SK-N-MC (cell line): Measurements from ENCODE around the gene ABHD12.

ENCODE experiments used
- DNase-seq: peaks from one replicate; pipeline ENCODE4 v3.0.0-alpha.2; 2011; ENCODE audit warnings: low read depth, low spot score
- H3K27ac ChIP-seq: fragments of 200-600 bp; sonication (generic); 2 replicates; pipeline ENCODE4 v1.5.1; 2016; ENCODE audit warnings: mixed run types
- H3K36me3 ChIP-seq: fragments of 200-600 bp; sonication (generic); 2 replicates; pipeline ENCODE4 v1.6.1; 2017; ENCODE audit warnings: antibody characterized with exemption, low read length, mixed read lengths; ENCODE audit not compliant: insufficient read depth
- H3K4me3 ChIP-seq: fragments of 200-600 bp; sonication (generic); 2 replicates; pipeline ENCODE4 v1.5.1; 2016
- H3K9ac ChIP-seq: fragments of 200-600 bp; sonication (generic); 2 replicates; pipeline ENCODE4 v1.8.0; 2017; ENCODE audit warnings: mixed run types, mixed read lengths; ENCODE audit not compliant: insufficient read length
- H3K9me3 ChIP-seq: fragments of 200-600 bp; sonication (generic); 2 replicates; pipeline ENCODE4 v1.6.1; 2017; ENCODE audit warnings: low read depth, mild to moderate bottlenecking, antibody characterized with exemption, low read length, moderate library complexity, mixed read lengths
- EZH2 ChIP-seq: fragments of 200-600 bp; sonication (generic); IDR thresholded peaks from one replicate; pipeline ENCODE4 v1.6.1; 2017; ENCODE audit warnings: antibody characterized with exemption
- FOXP2 ChIP-seq: optimal IDR thresholded peaks from 2 replicates; pipeline ENCODE3; 2011; ENCODE audit warnings: mild to moderate bottlenecking, moderate library complexity; ENCODE audit not compliant: insufficient read depth; ENCODE audit errors: extremely low read length, control extremely low read depth
- POLR2AphosphoS5 ChIP-seq: IDR thresholded peaks from 2 replicates; pipeline ENCODE4 v1.6.1; 2012; ENCODE audit warnings: mild to moderate bottlenecking, low read depth, low read length, borderline replicate concordance

The ABHD12 gene

DNA sequence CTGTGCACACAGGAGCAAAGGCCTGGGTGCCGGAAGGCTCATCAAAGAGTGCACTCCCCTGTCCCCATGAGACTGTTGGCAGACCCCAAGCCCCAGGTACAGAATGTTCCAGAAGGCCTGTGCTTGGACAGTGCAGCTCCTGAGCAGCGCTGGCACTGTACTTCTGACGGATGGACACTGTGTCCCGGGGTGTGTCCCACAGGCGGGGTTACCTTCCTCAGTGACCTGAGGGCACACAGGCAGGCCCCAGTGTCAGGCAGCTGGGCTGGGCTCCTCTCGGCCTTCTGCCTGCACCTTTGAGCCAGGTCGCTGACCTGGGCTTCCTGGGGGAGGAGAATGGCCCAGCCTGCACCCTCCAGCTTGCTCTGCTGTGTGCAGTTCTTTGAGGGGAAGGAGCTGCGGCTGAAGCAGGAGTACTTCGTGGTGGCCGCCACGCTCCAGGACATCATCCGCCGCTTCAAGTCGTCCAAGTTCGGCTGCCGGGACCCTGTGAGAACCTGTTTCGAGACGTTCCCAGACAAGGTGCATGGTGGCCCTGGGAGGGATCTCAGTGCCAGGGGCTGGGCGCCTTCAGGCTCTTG lies 112.6 kb downstream of the ABHD12 start:
- H3K9me3 ChIP-seq = no peaks in the 10 kb centered on the region
- no peak overlapping the region for H3K9ac ChIP-seq
- no peak overlapping the region for H3K4me3 ChIP-seq
- TF ChIP-seq EZH2 (no peak), FOXP2 (no peak), POLR2AphosphoS5 (no peak)
- DNase-seq = no peak
- no peak overlapping the region for H3K27ac ChIP-seq
- no peaks in the 10 kb centered on the region for H3K36me3 ChIP-seq

DNA sequence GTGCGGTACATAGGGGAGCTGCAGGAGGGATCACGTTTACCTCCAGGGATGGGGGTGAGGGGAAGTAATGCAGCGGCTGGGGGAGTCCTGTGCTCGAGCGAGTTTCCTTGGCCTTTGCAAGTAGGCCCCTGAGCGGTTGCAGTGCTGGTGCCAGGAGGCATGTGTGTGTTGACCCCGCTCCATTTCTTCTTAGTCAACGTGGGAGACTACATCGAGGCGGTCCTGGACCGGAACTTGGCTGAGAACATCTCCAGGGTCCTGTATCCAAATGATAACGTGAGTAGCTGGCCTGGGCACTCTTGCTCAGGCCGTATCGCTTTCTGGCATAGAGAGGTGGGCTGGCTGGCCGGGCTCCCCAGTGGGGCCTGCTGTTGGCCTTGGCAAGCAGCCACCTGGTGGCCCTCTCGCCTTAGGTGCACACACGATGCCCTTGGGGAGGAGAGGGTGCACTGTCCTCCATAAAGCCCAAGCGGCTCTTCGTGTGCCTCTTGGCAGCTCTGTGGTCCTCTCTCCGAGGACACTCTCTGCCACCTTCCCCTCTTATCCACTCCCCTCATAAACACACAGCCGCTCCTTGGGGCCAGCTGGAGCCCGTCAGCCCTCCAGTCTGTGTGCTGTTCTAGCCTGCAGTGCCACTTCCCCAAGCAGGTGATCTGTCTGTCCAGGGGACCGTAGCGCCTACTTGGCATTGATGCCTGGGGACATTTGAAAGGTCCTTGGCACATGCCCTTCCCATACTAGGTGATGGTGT lies 113.4 kb downstream of the ABHD12 start:
- Histone ChIP-seq H3K27ac (no peak overlapping the region), H3K36me3 (no peaks in the 10 kb centered on the region), H3K4me3 (no peak overlapping the region), H3K9me3 (no peaks in the 10 kb centered on the region), H3K9ac (no peak overlapping the region)
- no peak for DNase-seq
- TF ChIP-seq FOXP2 (no peak), POLR2AphosphoS5 (no peak), EZH2 (no peak)

DNA sequence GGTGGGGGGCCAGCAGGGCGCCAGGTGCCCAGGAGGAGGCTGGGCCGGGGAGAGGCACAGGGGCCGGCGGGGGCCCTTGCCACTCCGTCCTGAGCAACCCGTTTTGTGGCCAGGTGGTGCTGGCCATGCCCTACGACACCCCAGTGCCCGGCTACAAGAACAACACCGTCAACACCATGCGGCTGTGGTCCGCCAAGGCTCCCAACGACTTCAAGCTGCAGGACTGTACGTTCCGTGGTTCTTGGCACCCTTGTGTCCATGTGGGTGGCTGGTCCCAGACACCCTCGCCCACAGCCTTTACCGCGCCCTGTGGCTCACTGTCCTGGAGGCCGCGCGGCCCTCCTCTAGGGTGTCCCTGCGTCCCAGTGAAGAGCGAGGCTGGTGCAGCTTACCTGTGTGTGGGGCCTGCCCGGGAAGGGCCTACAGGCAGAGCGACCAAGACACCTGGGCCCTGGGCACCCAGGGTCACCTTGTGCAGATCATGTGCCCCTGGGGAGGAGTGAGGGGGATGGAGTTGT lies 114.0 kb downstream of the ABHD12 start:
- Histone ChIP-seq H3K4me3 (no peak overlapping the region), H3K27ac (no peak overlapping the region), H3K9me3 (no peaks in the 10 kb centered on the region), H3K36me3 (no peaks in the 10 kb centered on the region; the same call in 1 of the 2 replicates), H3K9ac (no peak overlapping the region)
- TF ChIP-seq POLR2AphosphoS5 (no peak), FOXP2 (no peak), EZH2 (no peak)
- no peak for DNase-seq

DNA sequence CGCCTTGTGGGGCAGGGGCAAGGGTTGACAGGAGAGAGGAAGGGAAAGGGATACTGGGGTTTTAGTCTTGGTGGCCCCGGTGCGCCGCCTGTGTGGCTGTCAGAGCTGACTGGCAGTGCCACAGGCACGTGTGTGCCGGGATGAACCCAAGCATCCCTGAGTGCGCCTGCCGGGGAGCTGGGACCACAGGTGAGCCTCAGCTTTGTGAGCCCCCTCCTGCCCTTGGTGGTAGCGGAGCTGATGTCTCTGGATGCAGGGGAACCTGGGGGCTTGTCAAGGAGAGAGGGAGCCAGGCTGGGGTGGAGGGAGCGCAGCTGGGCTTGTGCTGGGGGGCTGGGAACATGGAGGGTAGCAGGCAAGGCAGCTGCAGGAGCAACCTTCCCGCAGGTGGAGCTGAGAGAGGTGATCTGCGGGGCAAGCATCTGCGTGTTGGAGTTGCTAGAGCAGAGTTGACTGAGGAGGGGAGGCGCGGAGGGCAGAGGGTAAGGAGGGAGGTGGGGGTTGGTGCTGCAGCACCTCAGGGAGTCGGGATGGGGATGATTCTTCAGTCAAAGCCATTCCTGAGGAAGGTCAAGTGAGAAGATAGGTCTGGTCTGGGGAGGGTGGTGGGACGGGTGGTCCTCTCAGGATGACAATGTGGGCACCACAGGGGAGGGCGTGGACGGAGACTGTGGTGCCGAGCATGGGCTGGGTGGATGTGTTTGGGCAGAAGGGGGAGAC lies 114.7 kb downstream of the ABHD12 start:
- H3K36me3 ChIP-seq = no peaks in the 10 kb centered on the region; the same call in 1 of the 2 replicates

DNA sequence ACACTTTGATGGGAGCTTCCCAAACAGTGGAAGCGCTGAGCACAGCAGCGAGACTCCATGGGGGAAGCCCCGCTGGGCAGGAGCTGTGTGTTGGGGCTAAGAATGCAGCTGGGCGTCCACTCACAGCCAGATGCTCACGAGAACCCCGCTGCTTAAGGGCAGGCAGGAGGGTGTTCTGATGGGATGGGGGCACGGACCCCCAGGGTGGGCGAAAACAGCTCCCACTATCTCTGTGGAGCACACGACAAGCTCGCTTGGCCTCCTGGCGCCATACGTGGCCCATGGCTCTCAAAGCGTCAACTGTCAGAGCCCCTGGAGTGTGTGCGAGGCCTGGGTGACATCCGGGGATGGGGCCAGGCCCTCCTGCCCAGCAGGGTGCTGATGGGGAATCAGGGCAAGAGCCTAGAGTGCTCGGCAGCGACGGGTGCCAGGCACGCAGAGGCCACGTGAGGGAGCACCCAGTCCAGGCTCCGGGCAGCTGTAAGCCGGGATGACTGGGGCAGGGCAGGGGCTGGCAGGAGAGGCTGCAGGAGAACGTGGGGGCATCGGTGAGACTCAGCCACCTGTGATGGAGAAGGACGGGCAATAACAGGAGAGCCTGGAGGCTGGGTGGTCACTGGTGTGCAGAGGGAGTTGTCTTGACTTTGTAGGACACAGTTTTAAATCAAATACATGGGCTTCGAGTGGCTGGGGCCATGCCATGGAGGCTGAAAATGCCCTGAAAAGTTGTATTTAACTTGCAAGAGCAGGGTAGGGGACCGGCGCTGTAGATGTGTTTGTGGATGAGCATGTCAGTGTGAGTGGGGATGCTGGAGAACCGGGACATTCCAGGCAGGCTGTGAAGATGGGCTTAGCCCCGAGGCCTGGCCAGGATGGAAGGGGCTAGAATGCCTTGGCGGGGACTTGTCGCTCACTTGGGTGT lies 115.5 kb downstream of the ABHD12 start:
- TF ChIP-seq FOXP2 = no peak
- TF ChIP-seq POLR2AphosphoS5 = no peak
- no peak for TF ChIP-seq EZH2
- DNase-seq = no peak
- H3K27ac ChIP-seq = no peak overlapping the region
- no peaks in the 10 kb centered on the region for H3K9me3 ChIP-seq
- H3K4me3 ChIP-seq = no peak overlapping the region
- H3K36me3 ChIP-seq = no peaks in the 10 kb centered on the region; the same call in 1 of the 2 replicates
- no peak overlapping the region for H3K9ac ChIP-seq

More for the DNA sequence above, 114.7 kb downstream of the ABHD12 start:
- no peak overlapping the region for H3K9ac ChIP-seq
- H3K9me3 ChIP-seq = no peaks in the 10 kb centered on the region
- no peak for DNase-seq
- H3K27ac ChIP-seq = no peak overlapping the region
- H3K4me3 ChIP-seq = no peak overlapping the region
- TF ChIP-seq EZH2 = no peak
- no peak for TF ChIP-seq FOXP2
- TF ChIP-seq POLR2AphosphoS5 = no peak

DNA sequence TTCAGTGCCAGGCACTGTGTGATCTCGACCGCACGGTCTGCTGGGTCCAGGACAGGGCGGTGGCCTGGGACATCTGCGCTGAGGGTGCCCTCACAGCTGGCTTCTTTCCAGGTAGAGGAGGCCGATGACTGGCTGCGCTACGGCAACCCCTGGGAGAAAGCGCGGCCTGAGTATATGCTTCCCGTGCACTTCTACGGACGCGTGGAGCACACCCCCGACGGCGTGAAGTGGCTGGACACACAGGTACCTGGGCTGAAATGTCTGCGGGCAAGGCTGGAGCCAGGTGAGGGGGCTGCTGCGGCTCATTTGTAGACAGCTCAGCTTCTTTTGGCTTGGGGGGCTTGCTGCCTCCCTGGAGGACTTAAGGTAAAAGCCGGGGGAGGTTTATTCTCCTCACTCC lies 116.2 kb downstream of the ABHD12 start:
- no peaks in the 10 kb centered on the region for H3K9me3 ChIP-seq
- TF ChIP-seq POLR2AphosphoS5 = no peak
- no peak for TF ChIP-seq FOXP2
- TF ChIP-seq EZH2 = no peak
- no peaks in the 10 kb centered on the region; the same call in 1 of the 2 replicates for H3K36me3 ChIP-seq
- no peak overlapping the region for H3K27ac ChIP-seq
- DNase-seq = no peak
- no peak overlapping the region for H3K9ac ChIP-seq
- no peak overlapping the region for H3K4me3 ChIP-seq

DNA sequence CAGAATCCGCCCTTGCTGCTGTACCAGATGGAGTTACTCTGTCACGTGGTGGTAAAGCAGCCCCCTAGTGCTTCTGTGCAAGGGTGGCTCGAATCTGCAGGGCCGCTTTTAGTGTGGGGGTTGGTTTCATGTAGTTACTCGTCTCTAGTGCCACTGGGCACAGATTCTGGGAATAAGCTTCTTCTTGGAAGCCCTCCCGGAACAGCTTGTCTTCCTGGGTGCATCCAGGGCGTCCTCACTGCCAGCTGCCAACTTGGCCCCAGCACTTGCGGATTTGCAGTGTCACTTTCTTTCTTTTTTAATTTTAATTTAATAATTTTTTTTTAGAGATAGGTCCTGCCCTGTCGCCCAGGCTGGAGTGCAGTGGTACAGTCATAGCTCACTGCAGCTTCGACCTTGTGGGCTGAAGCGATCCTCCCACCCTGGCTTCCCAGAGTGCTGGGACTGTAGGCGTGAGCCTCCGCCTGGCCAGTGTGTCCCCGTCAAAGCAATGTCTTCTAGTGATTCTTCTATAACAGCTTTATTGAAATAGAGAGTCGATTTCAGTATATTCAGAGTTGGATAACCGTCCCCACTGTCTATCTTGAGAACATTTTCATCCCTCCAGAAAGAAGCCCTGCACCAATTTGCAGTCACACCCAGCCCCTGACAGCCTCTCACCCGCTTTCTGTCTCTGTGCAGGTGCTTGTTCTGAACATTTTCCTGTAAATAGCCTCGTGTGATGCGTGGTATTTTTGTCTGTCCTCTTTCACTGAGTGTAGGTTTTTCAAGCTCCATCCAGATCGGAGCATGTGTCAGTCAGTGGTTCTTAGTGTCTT lies 116.9 kb downstream of the ABHD12 start:
- Histone ChIP-seq H3K9ac (no peak overlapping the region), H3K36me3 (no peaks in the 10 kb centered on the region; the same call in 1 of the 2 replicates), H3K27ac (no peak overlapping the region), H3K4me3 (no peak overlapping the region), H3K9me3 (no peaks in the 10 kb centered on the region)
- no peak for DNase-seq
- no peak for TF ChIP-seq EZH2
- no peak for TF ChIP-seq FOXP2
- TF ChIP-seq POLR2AphosphoS5 = no peak
